GM21717 (cell line): ENCODE data around the gene ST6GAL2.

ENCODE experiments used
- ATAC-seq: cut with Tn5 transposase; IDR thresholded peaks from one replicate; pipeline ENCODE4 v1.9.1; 2021; ENCODE audit warnings: mild to moderate bottlenecking, moderate library complexity; ENCODE audit not compliant: unreplicated experiment

ST6GAL2 gene

GRCh38 chr2:106866641-106867040, 19.3 kb downstream of the ST6GAL2 start:
- no peak for ATAC-seq

DNA sequence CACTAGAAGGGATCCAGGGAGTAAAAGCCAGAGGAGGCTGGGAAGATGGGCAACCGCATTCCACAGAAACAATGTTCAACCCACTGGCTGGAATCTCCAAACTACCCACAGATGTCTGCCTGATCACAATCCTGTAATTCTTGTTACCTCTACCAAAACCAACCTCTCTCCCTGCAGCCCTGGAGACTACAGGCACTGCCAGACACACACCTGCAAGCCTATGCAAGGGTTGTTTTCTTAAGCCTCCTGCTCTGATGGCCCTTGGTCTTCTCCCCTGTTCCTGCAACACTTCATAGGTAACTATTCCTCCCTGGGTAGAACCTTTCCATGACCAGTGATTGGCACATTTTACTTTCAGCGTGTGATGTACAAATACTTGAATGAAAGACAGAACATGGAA, 21.9 kb downstream of the ST6GAL2 start:
- ATAC-seq: no peak

DNA sequence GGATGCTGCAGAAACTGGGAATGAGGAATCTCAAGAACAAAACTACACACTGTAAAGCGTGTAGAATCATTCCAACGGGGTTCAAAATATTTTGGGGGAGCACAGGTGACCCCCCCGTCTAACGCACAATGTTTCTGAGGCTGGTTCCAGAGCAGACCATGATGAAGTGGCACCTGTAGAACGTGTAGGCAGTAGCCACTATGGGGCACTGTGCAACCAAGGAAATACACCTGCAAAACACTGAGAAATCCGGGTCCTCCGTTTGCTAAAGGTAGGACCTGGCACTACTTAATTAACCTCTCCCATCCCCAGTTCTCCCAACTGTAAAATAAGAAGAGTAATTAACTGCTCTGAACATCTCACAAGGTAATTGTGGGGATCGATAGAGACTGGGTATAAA, 22.6 kb downstream of the ST6GAL2 start:
- ATAC-seq: no peak

DNA sequence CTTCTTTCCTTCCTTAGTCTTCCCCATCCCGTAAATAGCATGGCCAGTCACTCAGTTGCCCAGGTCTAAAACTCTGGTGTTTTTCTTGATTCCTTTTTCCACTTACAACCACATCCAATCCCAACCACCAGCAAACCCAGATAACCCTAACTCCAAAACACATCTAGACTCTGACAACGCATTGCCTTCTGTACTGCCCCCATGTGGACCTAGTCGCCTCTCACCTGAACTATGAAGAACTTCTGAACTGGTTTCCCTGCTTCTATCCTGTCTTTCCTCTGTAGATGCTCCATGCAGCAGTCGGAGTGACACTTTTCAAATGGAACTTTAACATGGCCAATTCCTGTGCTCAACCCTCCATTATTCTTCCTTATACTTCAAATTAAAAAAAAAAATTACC, 26.5 kb downstream of the ST6GAL2 start:
- ATAC-seq: no peak

GRCh38 chr2:106858810-106859209, 27.2 kb downstream of the ST6GAL2 start:
- ATAC-seq: no peak

DNA sequence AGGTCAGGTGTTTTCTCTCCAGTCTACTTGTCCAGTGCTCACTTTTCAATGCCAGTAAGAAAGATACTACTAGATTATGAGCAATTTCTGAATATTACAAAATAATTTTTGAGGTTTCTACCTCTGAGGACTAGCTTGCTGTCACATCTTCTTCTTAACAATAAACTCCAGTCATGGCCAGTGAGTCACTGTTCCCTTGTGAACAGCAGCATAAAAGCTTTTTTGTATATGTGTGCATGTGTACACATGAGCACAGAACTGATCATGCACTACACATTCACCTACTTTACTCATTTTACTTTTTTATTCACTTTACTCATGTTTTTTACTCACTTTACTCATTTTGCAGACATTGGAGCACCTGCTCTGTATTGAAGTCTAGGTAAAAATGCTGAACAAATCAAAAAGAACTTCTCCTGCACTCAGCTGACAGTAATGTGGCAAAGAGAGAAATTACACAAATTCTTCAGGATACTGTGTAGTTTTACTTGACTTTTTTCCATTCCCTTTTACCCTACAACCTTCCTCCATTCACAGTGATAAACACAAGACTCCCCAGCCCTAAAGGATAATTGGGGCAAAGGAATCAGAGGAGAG, 28.0 kb downstream of the ST6GAL2 start:
- ATAC-seq: no peak

GRCh38 chr2:106853631-106854030, 32.3 kb downstream of the ST6GAL2 start:
- no peak for ATAC-seq

- ATAC-seq: no peak
Observed at GRCh38 chr2:106851881-106852501, 34.0 kb downstream of the ST6GAL2 start.

GRCh38 chr2:106851087-106851874, 34.7 kb downstream of the ST6GAL2 start:
- no peak for ATAC-seq

- no peak for ATAC-seq
Observed at GRCh38 chr2:106849253-106849652, 36.7 kb downstream of the ST6GAL2 start.

- no peak for ATAC-seq
Observed at GRCh38 chr2:106847366-106847765, 38.6 kb downstream of the ST6GAL2 start.

- ATAC-seq: no peak
Observed at GRCh38 chr2:106845716-106846115, 40.3 kb downstream of the ST6GAL2 start.

DNA sequence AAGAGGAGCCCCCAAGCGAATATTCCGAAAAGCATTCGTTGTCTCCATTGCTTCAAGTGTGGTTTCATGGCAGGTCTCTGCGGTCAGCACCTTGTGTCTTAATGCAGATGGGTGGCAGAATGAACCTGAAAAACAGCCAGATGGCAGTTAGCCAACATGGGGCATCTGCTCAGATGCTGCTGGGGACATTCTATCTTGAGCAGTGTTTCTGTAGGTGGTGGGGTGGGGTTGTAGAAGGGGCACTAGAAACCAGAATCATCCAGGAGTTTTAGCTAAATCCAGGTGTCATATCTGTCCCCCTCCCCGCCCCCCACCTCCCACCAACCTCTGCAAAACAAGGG, 42.1 kb downstream of the ST6GAL2 start:
- ATAC-seq: no peak

DNA sequence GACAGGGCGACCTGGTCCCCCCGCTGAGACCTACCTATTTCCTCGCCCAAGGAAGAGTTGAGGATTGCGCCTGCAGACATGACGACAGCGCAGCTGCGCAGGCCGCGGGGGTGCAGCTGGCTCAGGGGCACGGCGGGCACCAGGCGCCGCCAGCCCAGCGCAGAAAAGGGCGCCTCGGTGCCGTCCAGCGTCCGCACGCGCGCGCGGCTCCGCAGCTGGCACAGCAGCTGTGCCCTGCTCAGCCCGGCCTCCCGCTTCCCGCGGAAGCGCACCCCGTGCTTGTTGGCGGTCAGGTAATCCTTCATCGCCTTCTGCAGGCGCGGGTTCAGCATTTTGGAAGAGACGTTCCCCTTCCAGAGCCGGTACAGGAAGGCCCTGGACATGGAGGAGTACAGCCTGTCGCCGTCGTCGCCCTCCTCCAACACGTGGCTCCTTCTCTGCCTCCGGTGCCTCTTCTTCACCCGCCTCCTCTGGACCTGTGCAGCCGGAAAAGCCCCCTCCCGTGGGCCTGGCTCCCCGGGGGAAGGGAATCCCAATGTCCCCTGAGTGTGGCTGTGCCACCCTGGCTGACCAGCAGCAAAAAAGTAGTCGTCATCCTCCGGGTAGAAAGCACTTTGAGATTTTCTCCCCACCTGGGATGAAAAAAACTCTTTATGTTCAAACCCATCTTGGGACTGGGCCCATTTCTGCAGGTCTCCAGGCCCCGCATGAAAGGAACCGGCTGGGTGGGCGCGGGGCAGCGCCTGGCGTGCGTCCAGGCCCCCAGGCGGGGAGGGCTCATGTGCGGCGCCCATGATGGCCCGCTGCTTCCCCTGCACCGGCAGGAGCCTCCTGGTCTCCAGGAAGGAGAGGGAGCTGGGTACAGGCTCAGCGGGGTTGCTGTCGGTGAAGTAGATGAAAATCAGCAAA, 42.7 kb downstream of the ST6GAL2 start:
- no peak for ATAC-seq

DNA sequence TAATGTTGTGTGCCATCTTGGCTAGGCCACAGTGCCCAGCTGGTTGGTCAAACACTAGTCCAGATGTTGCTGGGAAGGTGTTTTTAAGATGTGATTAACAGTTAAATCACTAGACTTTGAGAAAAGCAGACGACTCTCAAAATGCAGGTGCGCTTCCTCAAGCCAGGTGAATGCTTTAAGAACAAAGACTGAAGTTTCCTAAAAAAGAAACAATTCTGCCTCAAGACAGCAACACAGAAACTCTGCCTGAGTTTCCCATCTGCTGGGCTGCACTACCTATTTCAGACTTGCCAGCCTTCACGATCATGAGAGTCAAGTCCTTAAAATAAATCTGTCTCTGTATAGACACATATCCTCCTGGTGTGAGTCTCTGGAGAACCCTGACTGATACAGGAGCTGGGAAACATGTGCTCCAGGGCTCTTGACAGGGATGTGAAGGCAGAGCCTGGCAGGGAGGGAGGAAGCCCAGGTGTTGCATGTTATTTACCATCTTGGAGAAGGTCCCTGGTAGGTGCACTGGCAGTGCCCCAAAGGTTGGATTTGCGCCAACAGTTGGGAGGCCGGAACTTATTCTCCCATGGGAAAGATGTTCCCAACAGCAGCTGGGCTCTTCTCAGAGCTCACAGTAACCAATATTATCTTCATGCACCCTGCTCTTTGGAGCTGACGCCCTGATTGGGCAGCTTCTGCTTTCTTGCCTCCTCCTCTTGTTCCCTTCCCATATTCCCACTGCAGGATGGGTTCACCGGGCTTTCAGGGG, 43.9 kb downstream of the ST6GAL2 start:
- no peak for ATAC-seq

DNA sequence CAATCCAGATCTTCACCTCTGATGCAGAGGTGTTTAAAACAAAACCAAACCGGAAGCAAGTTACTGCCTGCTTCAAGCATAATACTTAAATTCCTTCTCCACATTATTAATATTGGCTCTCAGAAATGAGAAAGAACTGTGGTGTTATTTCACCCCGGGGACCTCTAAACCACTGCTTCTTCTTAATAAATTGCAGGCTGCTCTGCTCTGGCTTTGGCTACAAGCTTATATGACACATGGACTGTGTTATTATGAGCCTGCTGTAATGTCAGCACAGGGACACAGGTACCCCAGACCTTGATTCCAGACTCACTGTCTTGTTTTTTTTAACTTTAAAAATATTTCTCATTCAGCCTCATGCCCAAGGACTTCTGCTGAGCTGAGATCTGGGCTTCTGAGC, 45.1 kb downstream of the ST6GAL2 start:
- no peak for ATAC-seq

- ATAC-seq: no peak
Observed at GRCh38 chr2:106839849-106840595, 45.9 kb downstream of the ST6GAL2 start.

DNA sequence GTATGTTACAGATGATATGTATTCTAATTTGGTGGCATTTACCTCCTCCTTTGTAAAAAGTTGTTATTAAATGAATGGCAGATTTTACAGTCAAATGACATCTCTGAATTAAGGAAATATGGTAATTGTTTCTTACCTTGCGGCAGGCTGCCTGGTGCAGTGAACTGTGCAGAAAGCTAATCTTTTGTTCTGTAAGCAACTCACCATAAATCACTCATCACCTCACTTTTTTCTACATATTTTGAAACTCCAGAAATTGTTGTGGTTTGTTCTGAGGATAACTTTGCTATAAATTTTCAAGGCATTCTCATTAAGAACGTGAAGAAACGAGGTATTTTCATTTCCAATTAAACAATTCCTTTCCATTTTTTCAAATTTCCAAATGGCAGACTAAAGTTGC, 52.7 kb downstream of the ST6GAL2 start:
- ATAC-seq: no peak

GRCh38 chr2:106831816-106832569, 54.0 kb downstream of the ST6GAL2 start:
- no peak for ATAC-seq
